Brain microvascular endothelial cell (primary cell): ENCODE data around the gene SNX25.
A peak's percentile ranks its signal among the peaks of the same experiment; 100 is the strongest.

Experiments used
- DNase-seq: peaks from one replicate; pipeline ENCODE4 v3.0.0-alpha.2; 2020
- H3K27ac ChIP-seq: fragments of 250-450 bp; sonication (Bioruptor Pico); 2 replicates; pipeline ENCODE4 v1.5.1; 2020; ENCODE audit warnings: mild to moderate bottlenecking, moderate library complexity
- H3K27me3 ChIP-seq: fragments of 250-450 bp; sonication (Bioruptor Pico); replicated peaks from 2 replicates; pipeline ENCODE4 v1.5.1; 2020; ENCODE audit warnings: mild to moderate bottlenecking
- H3K36me3 ChIP-seq: fragments of 250-450 bp; sonication (Bioruptor Pico); replicated peaks from 2 replicates; pipeline ENCODE4 v1.5.1; 2020; ENCODE audit warnings: mild to moderate bottlenecking
- H3K4me3 ChIP-seq: 2 replicates; pipeline ENCODE4 v1.5.1; 2011; ENCODE audit warnings: low read depth, mild to moderate bottlenecking, control low read depth, low read length, moderate library complexity
- CTCF ChIP-seq: IDR thresholded peaks from 2 replicates; pipeline ENCODE4 v1.5.1; 2011; ENCODE audit warnings: low read depth, mild to moderate bottlenecking, moderate library complexity, low read length, control low read depth, inconsistent platforms; ENCODE audit errors: missing control alignments
- in situ Hi-C: cut with HindIII; loops from 2 replicates; pipeline ENCODE4 v1.10.0; 2017; ENCODE audit warnings: low sequenced_read_pairs, low pct_ligation_motif_present

SNX25 gene

GRCh38 chr4:185395238-185395955 is 186.0 kb downstream of the SNX25 start, which contains the start of gene LRP2BP:
TSS of gene LRP2BP (minus strand) at chr4:185395924. CDS start at chr4:185378186, 17,738 bp downstream.
- no peak for TF ChIP-seq CTCF
- Histone ChIP-seq H3K4me3 (peak within 1 kb of the TSS; percentile 70), H3K27ac (peak within 1 kb of the TSS; percentile 93), H3K36me3 (no peaks in the 10 kb centered on the region), H3K27me3 (no peaks in the 10 kb centered on the region)
- DNase-seq = no peak
- in situ Hi-C loops = no loop called here

GRCh38 chr4:185395956-185396723 is 186.7 kb downstream of the SNX25 start:
- peak; percentile 96 for DNase-seq
- in situ Hi-C loops = no loop called here
- Histone ChIP-seq H3K27ac (peak overlapping the region; percentile 93), H3K27me3 (no peaks in the 10 kb centered on the region), H3K4me3 (peak overlapping the region; percentile 70), H3K36me3 (no peaks in the 10 kb centered on the region)
- no peak for TF ChIP-seq CTCF

- H3K4me3 ChIP-seq = peak within 1 kb of the TSS; percentile 70
- peak; percentile 38 for DNase-seq
- in situ Hi-C loops = no loop called here
- H3K27ac ChIP-seq = peak within 1 kb of the TSS; percentile 93
- TF ChIP-seq CTCF = peak; percentile 33
- H3K36me3 ChIP-seq = no peaks in the 10 kb centered on the region
- H3K27me3 ChIP-seq = no peaks in the 10 kb centered on the region
Observed at GRCh38 chr4:185396724-185397385, 187.5 kb downstream of the SNX25 start, which contains the start of gene ANKRD37. TSS of gene ANKRD37 (plus strand) at chr4:185396841. CDS start at chr4:185396924, 83 bp downstream.

- in situ Hi-C loops = no loop called here
- H3K27me3 ChIP-seq = no peaks in the 10 kb centered on the region
- DNase-seq = no peak
- no peak for TF ChIP-seq CTCF
- no peaks in the 10 kb centered on the region for H3K36me3 ChIP-seq
- no peak overlapping the region for H3K27ac ChIP-seq
- H3K4me3 ChIP-seq = no peak overlapping the region
Observed at GRCh38 chr4:185398618-185399017, 189.2 kb downstream of the SNX25 start.

GRCh38 chr4:185399466-185399865 is 190.1 kb downstream of the SNX25 start:
- Histone ChIP-seq H3K36me3 (no peaks in the 10 kb centered on the region), H3K4me3 (no peak overlapping the region), H3K27ac (no peak overlapping the region), H3K27me3 (no peaks in the 10 kb centered on the region)
- TF ChIP-seq CTCF = no peak
- in situ Hi-C loops = no loop called here
- no peak for DNase-seq
